HepG2 (cell line): ENCODE results near the gene CNOT6.

Experiments used
- EP300 ChIP-seq, 3 experiments: sonication (generic) in 1 of 3; formaldehyde crosslinking in 1 of 3; IDR thresholded peaks; 2 replicates each; pipeline versions ENCODE4 v1.5.1 to v1.6.1; 2011 to 2020; ENCODE audit warnings: low read depth in 2 of 3, low read length in 2 of 3, borderline replicate concordance in 1 of 3, improper control_type of control experiment in 1 of 3, mild to moderate bottlenecking in 1 of 3, missing genetic modification reagents in 1 of 3, moderate library complexity in 1 of 3
- GABPA ChIP-seq, 2 experiments: IDR thresholded peaks; 2 replicates each; pipeline ENCODE4 v1.6.1; 2011 to 2016; ENCODE audit warnings: low read depth in 2 of 2, low read length in 1 of 2, missing biosample characterization in 1 of 2, missing genetic modification characterization in 1 of 2
- JUNB ChIP-seq: sonication (generic); formaldehyde crosslinking; IDR thresholded peaks from 2 replicates; pipeline ENCODE4 v1.8.0; 2022; ENCODE audit warnings: missing genetic modification reagents, mild to moderate bottlenecking, borderline replicate concordance
- ZFP62 ChIP-seq: sonication (generic); formaldehyde crosslinking; IDR thresholded peaks from 2 replicates; pipeline ENCODE4 v1.4.0; 2020; ENCODE audit warnings: missing genetic modification reagents
- ZNF333 ChIP-seq: sonication (generic); formaldehyde crosslinking; IDR thresholded peaks from 2 replicates; pipeline ENCODE4 v1.4.0; 2020; ENCODE audit warnings: mild to moderate bottlenecking, missing genetic modification reagents, borderline replicate concordance

GRCh38 chr5:180607861-180608571 is 113.8 kb downstream of the CNOT6 start:
- TF ChIP-seq GABPA (IDR thresholded peaks at IDR 0.05; ENCODE audit: low read depth, low read length), result no peak
- TF ChIP-seq GABPA (CRISPR knock-in tag; IDR thresholded peaks at IDR 0.05; ENCODE audit: low read depth), result no peak
- no peak for TF ChIP-seq ZNF333 (CRISPR knock-in tag)
- no peak for TF ChIP-seq EP300 (IDR thresholded peaks at IDR 0.05; ENCODE audit: low read depth in 2 of 2, low read length in 2 of 2)
- TF ChIP-seq EP300 (CRISPR knock-in tag; IDR thresholded peaks at IDR 0.05; ENCODE audit: borderline replicate concordance), result no peak
- TF ChIP-seq JUNB, result no peak
- TF ChIP-seq ZFP62 (CRISPR knock-in tag), result no peak
